OCI-LY7 (cell line): ENCODE measurements around the gene CHRNB2. TPM values are rescaled to one million over a fixed set of nuclear protein-coding genes. Genes with fewer than 3 reads are reported as not detected.

Experiments
- BruUV-seq: library from RNA; stranded (reverse); fragments of 400-500 nt; replicated peaks from 2 replicates; lab custom pipeline; 2021; lab: Mats Ljungman, UMichigan
- CTCF ChIA-PET: fragments of 300-600 bp; sonication (Branson Sonifier 250); formaldehyde crosslinking; loops from one replicate; lab custom pipeline; 2022; ENCODE audit warnings: antibody characterized with exemption; ENCODE audit not compliant: unreplicated experiment; lab: Charles Lee
- POLR2A ChIA-PET: fragments of 300-600 bp; sonication (Branson Sonifier 250); formaldehyde crosslinking; loops from one replicate; lab custom pipeline; 2022; ENCODE audit warnings: antibody characterized with exemption; lab: Charles Lee
- DNase-seq: peaks from one replicate; pipeline ENCODE4 v3.0.0-alpha.2; 2015; ENCODE audit warnings: low spot score
- H2AFZ ChIP-seq: fragments of 200-600 bp; sonication (generic), shearing (Covaris generic); 2 replicates; pipeline ENCODE4 v1.6.1; 2014; ENCODE audit warnings: mild to moderate bottlenecking, antibody characterized with exemption, low read length, moderate library complexity
- H3K27ac ChIP-seq: fragments of 200-600 bp; sonication (generic); 2 replicates; pipeline ENCODE4 v1.5.1; 2014; ENCODE audit warnings: mixed run types, low read depth, mild to moderate bottlenecking, moderate library complexity, low read length, inconsistent platforms; ENCODE audit not compliant: poor library complexity, severe bottlenecking
- H3K36me3 ChIP-seq: fragments of 200-600 bp; sonication (generic); 2 replicates; pipeline ENCODE4 v1.6.1; 2014; ENCODE audit warnings: mild to moderate bottlenecking, antibody characterized with exemption, low read length, moderate library complexity, mixed read lengths; ENCODE audit not compliant: insufficient read depth
- H3K4me1 ChIP-seq: fragments of 200-600 bp; sonication (generic); 2 replicates; pipeline ENCODE4 v1.5.1; 2014; ENCODE audit warnings: mild to moderate bottlenecking, low read length; ENCODE audit not compliant: insufficient read depth, poor library complexity, severe bottlenecking
- H3K4me2 ChIP-seq: fragments of 200-600 bp; sonication (generic); 2 replicates; pipeline ENCODE4 v1.6.1; 2014; ENCODE audit warnings: mild to moderate bottlenecking, low read length
- H3K4me3 ChIP-seq: fragments of 200-600 bp; sonication (generic); 2 replicates; pipeline ENCODE4 v1.5.1; 2014; ENCODE audit warnings: mild to moderate bottlenecking, low read depth, low read length; ENCODE audit not compliant: poor library complexity, severe bottlenecking
- H3K79me2 ChIP-seq: fragments of 200-600 bp; sonication (generic); 2 replicates; pipeline ENCODE4 v1.6.1; 2016; ENCODE audit warnings: low read depth, mild to moderate bottlenecking, low read length, moderate library complexity, mixed read lengths; ENCODE audit not compliant: insufficient read depth
- H3K9me2 ChIP-seq: fragments of 200-600 bp; sonication (generic); 2 replicates; pipeline ENCODE4 v1.6.1; 2016; ENCODE audit warnings: mild to moderate bottlenecking, low read length, mixed read lengths; ENCODE audit not compliant: insufficient read depth
- H3K9me3 ChIP-seq: fragments of 200-600 bp; sonication (generic); 2 replicates; pipeline ENCODE4 v1.6.1; 2014; ENCODE audit warnings: mild to moderate bottlenecking, mixed run types, low read length, mixed read lengths
- H4K20me1 ChIP-seq: fragments of 200-600 bp; sonication (generic); 2 replicates; pipeline ENCODE4 v1.6.1; 2014; ENCODE audit warnings: mild to moderate bottlenecking, antibody characterized with exemption, low read length, moderate library complexity, mixed read lengths; ENCODE audit not compliant: insufficient read depth
- CTCF ChIP-seq: fragments of 200-600 bp; sonication (generic); conservative IDR thresholded peaks from 2 replicates; pipeline ENCODE4 v1.5.1; 2014; ENCODE audit warnings: mild to moderate bottlenecking, antibody characterized with exemption, low read length, moderate library complexity, mixed read lengths
- EZH2phosphoT487 ChIP-seq: fragments of 200-600 bp; sonication (generic); IDR thresholded peaks from 2 replicates; pipeline ENCODE4 v1.6.1; 2018; ENCODE audit warnings: low read depth, borderline replicate concordance, mild to moderate bottlenecking, mixed run types, antibody characterized with exemption, low read length, moderate library complexity, mixed read lengths
- intact Hi-C: fragments of 100-400 bp; cut with micrococcal nuclease; formaldehyde crosslinking; loops from one replicate; pipeline ENCODE4 v1.10.0; 2022; ENCODE audit not compliant: unreplicated experiment
- total RNA-seq, 2 experiments: library from RNA; depleted of rRNA in 1 of 2; stranded (reverse); fragments of >200 nt in 1 of 2; shearing (Covaris generic) in 1 of 2; gene quantifications; 2 replicates each; pipeline ENCODE4 v1.2.3, GENCODE V29; 2014 to 2022

CHRNB2 gene
- total RNA-seq, 2 experiments from 2014 or later, result 0.13 to 0.42 TPM

- CTCF ChIA-PET, result no interaction called here
- intact Hi-C loops, result no loop called here
- Histone ChIP-seq H3K79me2 (peaks cover 83% of the 10 kb centered on the region), H3K27ac (no peak overlapping the region), H3K4me3 (no peak overlapping the region), H4K20me1 (0 out of 2 replicates have a peak, but pooled peaks cover 5% of the 10 kb centered on the region), H3K4me2 (no peak overlapping the region), H3K4me1 (peaks cover 8% of the 10 kb centered on the region), H3K36me3 (peaks cover 16% of the 10 kb centered on the region), H2AFZ (no peak overlapping the region), H3K9me2 (no peaks in the 10 kb centered on the region), H3K9me3 (no peaks in the 10 kb centered on the region)
- TF ChIP-seq EZH2phosphoT487, result no peak
- no peak for TF ChIP-seq CTCF
- POLR2A ChIA-PET, result interaction anchor here (0.6 kb wide), 2 partner anchors 100 to 774 kb away, joined by 3 read pairs; no protein-coding TSS in a partner anchor
- no TSS peak for BruUV-seq
- DNase-seq, result no peak
Measured at GRCh38 chr1:154616659-154617345, 49.2 kb downstream of the CHRNB2 start.

GRCh38 chr1:154619181-154619948 lies 51.8 kb downstream of the CHRNB2 start:
- intact Hi-C loops, result no loop called here
- Histone ChIP-seq H3K4me1 (peaks cover 9% of the 10 kb centered on the region), H2AFZ (no peak overlapping the region), H3K9me3 (no peaks in the 10 kb centered on the region), H3K36me3 (peaks cover 37% of the 10 kb centered on the region), H3K79me2 (peaks cover 96% of the 10 kb centered on the region), H3K4me3 (no peak overlapping the region), H4K20me1 (peaks cover 12% of the 10 kb centered on the region; the same call in 1 of the 2 replicates), H3K9me2 (no peaks in the 10 kb centered on the region), H3K4me2 (no peak overlapping the region), H3K27ac (no peak overlapping the region)
- TF ChIP-seq EZH2phosphoT487 (no peak), CTCF (no peak)
- ChIA-PET CTCF (no interaction called here), POLR2A (interaction anchor here (0.6 to 3.1 kb wide), 3 partner anchors 9 to 28 kb away, joined by 3 to 14 read pairs (median 3); no protein-coding TSS in a partner anchor)
- no peak for DNase-seq
- no TSS peak for BruUV-seq
